OCI-LY1 (cell line): ENCODE measurements around the gene LARP4B.

ENCODE experiments used
- H2AFZ ChIP-seq: fragments of 200-600 bp; sonication (generic), shearing (Covaris generic); 2 replicates; pipeline ENCODE4 v1.6.0; 2014; ENCODE audit warnings: antibody characterized with exemption, mild to moderate bottlenecking, low read length
- H3F3A ChIP-seq: fragments of 200-600 bp; sonication (generic), shearing (Covaris generic); 2 replicates; pipeline ENCODE4 v1.6.0; 2014; ENCODE audit warnings: mild to moderate bottlenecking, antibody characterized with exemption, low read length, moderate library complexity; ENCODE audit not compliant: insufficient read depth
- H3K27ac ChIP-seq: fragments of 200-600 bp; sonication (generic); 2 replicates; pipeline ENCODE4 v1.5.1; 2014; ENCODE audit warnings: low read length, mixed run types, mild to moderate bottlenecking, low read depth; ENCODE audit not compliant: poor library complexity, severe bottlenecking
- H3K27me3 ChIP-seq: fragments of 200-600 bp; sonication (generic); 2 replicates; pipeline ENCODE4 v1.6.0; 2014; ENCODE audit warnings: antibody characterized with exemption, mild to moderate bottlenecking, low read length, moderate library complexity; ENCODE audit not compliant: insufficient read depth
- H3K36me3 ChIP-seq: fragments of 200-600 bp; sonication (generic); 2 replicates; pipeline ENCODE4 v1.6.1; 2014; ENCODE audit warnings: mild to moderate bottlenecking, antibody characterized with exemption, low read length, moderate library complexity, mixed read lengths; ENCODE audit not compliant: insufficient read depth
- H3K4me1 ChIP-seq: fragments of 200-600 bp; sonication (generic); 2 replicates; pipeline ENCODE4 v1.5.1; 2014; ENCODE audit warnings: mild to moderate bottlenecking, low read length, moderate library complexity; ENCODE audit not compliant: insufficient read depth, severe bottlenecking
- H3K4me2 ChIP-seq: fragments of 200-600 bp; sonication (generic), shearing (Covaris generic); 2 replicates; pipeline ENCODE4 v1.6.1; 2014; ENCODE audit warnings: low read length
- H3K4me3 ChIP-seq: fragments of 200-600 bp; sonication (generic); 2 replicates; pipeline ENCODE4 v1.5.1; 2014; ENCODE audit warnings: low read length, low read depth, mild to moderate bottlenecking, mixed read lengths; ENCODE audit not compliant: poor library complexity, severe bottlenecking
- H3K79me2 ChIP-seq: fragments of 200-600 bp; shearing (Covaris generic); 2 replicates; pipeline ENCODE4 v1.6.1; 2016; ENCODE audit warnings: mixed run types, low read length, mixed read lengths; ENCODE audit not compliant: insufficient read depth
- H3K9ac ChIP-seq: fragments of 200-600 bp; sonication (generic), shearing (Covaris generic); 2 replicates; pipeline ENCODE4 v1.6.1; 2014; ENCODE audit warnings: mild to moderate bottlenecking, low read length, mixed read lengths
- H3K9me2 ChIP-seq: fragments of 200-600 bp; sonication (generic), shearing (Covaris generic); 2 replicates; pipeline ENCODE4 v1.6.1; 2014; ENCODE audit warnings: low read depth, mild to moderate bottlenecking, low read length, mixed read lengths
- H3K9me3 ChIP-seq: fragments of 200-600 bp; shearing (Covaris generic); 2 replicates; pipeline ENCODE4 v1.6.1; 2014; ENCODE audit warnings: low read length, mixed read lengths
- H4K20me1 ChIP-seq: fragments of 200-600 bp; sonication (generic), shearing (Covaris generic); 2 replicates; pipeline ENCODE4 v1.6.0; 2016; ENCODE audit warnings: mild to moderate bottlenecking, low read length; ENCODE audit not compliant: insufficient read depth
- CTCF ChIP-seq: fragments of 200-600 bp; sonication (generic), shearing (Covaris generic); IDR thresholded peaks from 2 replicates; pipeline ENCODE4 v1.5.1; 2017; ENCODE audit warnings: mild to moderate bottlenecking, antibody characterized with exemption, low read length, moderate library complexity, mixed read lengths
- EZH2 ChIP-seq: fragments of 200-600 bp; sonication (generic), shearing (Covaris generic); IDR thresholded peaks from 2 replicates; pipeline ENCODE4 v1.8.0; 2017; ENCODE audit warnings: borderline replicate concordance, mixed run types, mild to moderate bottlenecking, antibody characterized with exemption, low read length, moderate library complexity, mixed read lengths

LARP4B gene

DNA sequence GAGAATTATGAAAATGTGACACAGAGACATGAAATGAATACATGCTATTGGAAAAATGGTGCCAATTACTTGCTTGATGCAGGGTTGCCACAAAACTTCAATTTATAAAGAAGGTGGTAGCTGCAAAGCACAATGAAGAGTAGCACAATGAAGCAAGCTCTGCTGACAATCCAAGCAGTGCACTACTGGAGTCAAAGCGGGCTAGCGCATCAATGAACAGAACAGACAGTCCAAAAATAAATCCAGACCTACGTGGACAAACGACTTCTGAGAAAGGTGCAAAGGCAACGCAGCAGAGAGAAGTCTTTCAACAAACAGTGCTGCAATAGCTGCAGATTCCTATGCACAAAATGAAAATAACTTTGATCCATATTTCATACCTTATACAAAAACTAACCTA lies 75.8 kb downstream of the LARP4B start:
- no peaks in the 10 kb centered on the region for H4K20me1 ChIP-seq
- TF ChIP-seq EZH2: no peak
- TF ChIP-seq CTCF: no peak
- H3K9me2 ChIP-seq: no peaks in the 10 kb centered on the region
- no peak overlapping the region for H2AFZ ChIP-seq
- no peak overlapping the region for H3K27ac ChIP-seq
- H3K27me3 ChIP-seq: no peaks in the 10 kb centered on the region
- H3K79me2 ChIP-seq: peaks cover 8% of the 10 kb centered on the region
- no peak overlapping the region for H3K4me2 ChIP-seq
- H3K4me3 ChIP-seq: no peak overlapping the region
- peaks cover 21% of the 10 kb centered on the region for H3K4me1 ChIP-seq
- no peak overlapping the region for H3K9ac ChIP-seq
- no peaks in the 10 kb centered on the region for H3F3A ChIP-seq
- peaks cover 88% of the 10 kb centered on the region for H3K36me3 ChIP-seq
- H3K9me3 ChIP-seq: peaks cover 3% of the 10 kb centered on the region; the same call in 1 of the 2 replicates

DNA sequence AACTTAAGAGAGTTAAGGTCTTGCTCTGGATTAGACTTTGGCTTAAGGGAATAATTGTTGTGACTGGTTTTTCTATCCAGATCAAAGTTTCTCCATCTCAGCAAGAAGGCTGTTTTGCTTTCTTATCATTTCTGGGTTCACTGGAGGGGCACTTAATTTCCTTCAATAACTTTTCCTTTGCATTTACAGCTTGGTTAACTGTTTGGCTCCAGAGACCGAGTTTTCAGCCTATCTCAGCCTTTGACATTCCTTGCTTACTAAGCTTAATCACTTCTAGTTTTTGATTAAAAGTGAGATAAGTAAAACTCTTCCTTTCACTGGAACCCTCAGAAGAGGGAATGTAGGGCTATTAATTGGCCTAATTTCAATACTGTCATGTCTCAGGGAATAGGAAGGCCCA lies 76.4 kb downstream of the LARP4B start:
- no peaks in the 10 kb centered on the region for H3K9me2 ChIP-seq
- peaks cover 8% of the 10 kb centered on the region for H3K9me3 ChIP-seq
- no peak overlapping the region for H2AFZ ChIP-seq
- no peak overlapping the region for H3K27ac ChIP-seq
- peaks cover 21% of the 10 kb centered on the region for H3K4me1 ChIP-seq
- H3K9ac ChIP-seq: no peak overlapping the region
- no peaks in the 10 kb centered on the region for H3F3A ChIP-seq
- TF ChIP-seq CTCF (no peak), EZH2 (no peak)
- no peak overlapping the region for H3K4me2 ChIP-seq
- no peaks in the 10 kb centered on the region for H4K20me1 ChIP-seq
- peaks cover 88% of the 10 kb centered on the region for H3K36me3 ChIP-seq
- no peaks in the 10 kb centered on the region for H3K27me3 ChIP-seq
- H3K79me2 ChIP-seq: peaks cover 14% of the 10 kb centered on the region
- no peak overlapping the region for H3K4me3 ChIP-seq

GRCh38 chr10:853017-853416 lies 78.5 kb downstream of the LARP4B start:
- no peaks in the 10 kb centered on the region for H3K9me2 ChIP-seq
- no peaks in the 10 kb centered on the region for H3K27me3 ChIP-seq
- TF ChIP-seq EZH2 (no peak), CTCF (no peak)
- no peak overlapping the region for H3K4me3 ChIP-seq
- peaks cover 27% of the 10 kb centered on the region for H3K79me2 ChIP-seq
- H3F3A ChIP-seq: no peaks in the 10 kb centered on the region
- H3K27ac ChIP-seq: peak overlapping the region; percentile 54
- peaks cover 21% of the 10 kb centered on the region for H3K4me1 ChIP-seq
- peaks cover 81% of the 10 kb centered on the region for H3K36me3 ChIP-seq
- H3K4me2 ChIP-seq: no peak overlapping the region
- no peak overlapping the region for H2AFZ ChIP-seq
- H3K9ac ChIP-seq: no peak overlapping the region
- no peaks in the 10 kb centered on the region for H4K20me1 ChIP-seq
- peaks cover 13% of the 10 kb centered on the region for H3K9me3 ChIP-seq
